ENCODE results near the gene TERB1. TPM values are rescaled to one million over a fixed set of nuclear protein-coding genes. Genes with fewer than 3 reads are reported as not detected.
"Not testable (repeated sequence)": the region's sequence is repeated elsewhere in the genome, so short reads cannot be mapped to it uniquely, and the experiment has no call there.

TERB1 gene
- polyA plus RNA-seq, 4 donors: 0.11 to 0.13 TPM; not detected in 2

DNA sequence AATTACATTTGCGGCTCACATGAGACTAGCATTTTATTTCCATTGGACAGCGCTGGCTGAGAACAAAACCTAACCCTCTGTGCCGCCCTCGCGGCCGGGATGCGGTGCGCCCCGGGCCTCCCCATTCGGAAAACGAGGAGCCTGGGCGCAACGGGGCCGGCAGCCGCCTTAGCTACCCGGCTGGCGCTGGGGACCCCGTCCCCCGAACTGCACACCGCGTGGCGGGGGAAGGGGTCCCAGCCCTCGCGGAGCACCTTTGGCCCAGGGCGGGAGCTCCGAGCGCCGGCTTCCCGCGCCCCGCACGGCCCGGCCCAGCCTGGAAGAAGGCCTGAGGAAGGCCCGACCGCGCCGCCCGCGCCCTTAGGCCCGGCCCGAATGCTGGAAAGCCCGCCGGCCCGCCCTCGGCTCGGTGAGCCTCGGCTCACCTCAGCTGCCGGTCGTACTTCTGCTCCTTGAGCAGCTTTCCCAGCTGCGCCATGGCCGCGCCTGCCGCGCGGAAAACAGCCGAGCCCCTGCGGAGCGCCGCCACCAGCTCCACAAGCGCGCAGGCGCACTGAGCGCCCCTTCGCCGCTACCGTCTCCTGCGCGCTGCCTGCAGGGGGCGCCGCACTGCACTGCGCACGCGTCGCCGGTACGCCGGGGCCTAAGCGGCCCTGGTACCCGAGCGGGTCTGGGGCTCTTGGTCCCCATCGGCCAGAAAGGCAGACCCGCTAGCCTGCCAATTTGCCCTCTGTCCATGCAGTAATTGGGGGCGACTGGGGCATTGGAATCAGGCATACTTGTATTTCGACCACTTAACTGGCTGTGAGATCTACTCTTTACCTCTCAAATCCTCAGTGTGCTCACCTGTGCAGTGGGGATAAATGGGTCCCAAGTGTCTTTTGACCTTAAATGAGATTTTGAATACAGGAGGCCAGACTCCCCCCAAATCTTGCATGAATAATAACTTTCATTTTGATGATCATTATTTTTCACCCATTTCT is 29.3 kb upstream of the TERB1 start, which contains the start of gene NAE1:
TSS of gene NAE1 (minus strand) at position 555 of the 983 bp plus-strand sequence. CDS start at position 478, 77 bp downstream.
- DNase-seq (ENCODE audit: low read depth in 4 of 4, low spot score in 2 of 4): peak; percentile 76 to 83 (median 80)

DNA sequence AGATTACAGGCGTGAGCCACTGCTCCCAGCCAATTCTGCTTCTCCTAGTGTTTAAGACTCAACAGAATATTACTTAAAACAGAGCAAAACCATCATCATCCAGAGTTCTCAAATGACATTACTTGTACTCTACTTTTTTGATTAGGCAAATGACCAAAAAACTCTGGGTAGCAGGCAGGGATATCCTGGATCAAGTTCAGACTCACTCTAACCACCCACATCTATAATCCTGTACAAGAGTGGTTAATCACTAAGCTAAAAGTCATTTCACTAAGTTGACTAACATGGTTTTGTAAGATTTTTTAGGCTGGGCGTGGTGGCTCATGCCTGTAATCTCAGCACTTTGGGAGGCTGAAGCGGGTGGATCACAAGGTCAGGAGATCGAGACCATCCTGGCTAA is 22.6 kb upstream of the TERB1 start:
- no peak for DNase-seq (ENCODE audit: low read depth in 4 of 4, low spot score in 2 of 4)

DNA sequence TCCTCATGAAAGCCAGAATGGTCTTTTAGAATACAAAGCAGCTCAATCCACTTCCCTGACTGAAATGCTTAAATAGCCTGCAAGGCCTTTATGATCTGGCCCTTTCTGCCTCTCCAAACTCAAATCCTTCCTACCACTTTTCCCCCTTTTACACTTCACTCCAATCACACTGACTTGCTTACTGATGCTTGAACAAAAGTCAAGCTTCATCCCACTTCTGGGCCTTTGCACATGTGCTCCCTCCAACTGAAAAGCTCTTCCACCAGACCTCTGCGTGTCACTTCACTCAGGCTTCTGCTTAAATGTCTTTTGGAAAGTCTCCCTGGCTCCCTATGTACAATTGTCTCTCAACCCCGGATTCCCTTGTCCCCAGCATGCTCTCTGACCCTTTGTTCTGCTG is 13.3 kb upstream of the TERB1 start:
- DNase-seq (ENCODE audit: low read depth in 4 of 4, low spot score in 2 of 4): no peak

DNA sequence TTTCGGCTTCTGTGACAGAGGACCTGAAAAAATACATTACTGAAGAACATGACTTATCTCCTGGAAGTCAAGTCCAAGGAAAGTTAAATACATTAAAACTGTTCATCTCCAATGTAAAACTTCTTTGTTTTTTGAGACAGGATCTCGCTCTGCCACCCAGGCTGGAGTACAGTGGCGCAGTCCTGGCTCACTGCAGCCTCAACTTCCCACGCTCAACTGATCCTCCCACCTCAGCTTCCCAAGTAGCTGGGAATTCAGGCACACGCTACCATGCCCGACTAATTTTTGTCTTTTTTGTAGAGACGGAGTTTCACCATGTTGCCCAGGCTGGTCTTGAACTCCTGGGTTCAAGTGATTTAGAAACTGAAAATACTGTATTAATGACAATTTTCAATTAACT is 9.7 kb upstream of the TERB1 start:
- no peak for DNase-seq (ENCODE audit: low read depth in 4 of 4, low spot score in 2 of 4)

DNA sequence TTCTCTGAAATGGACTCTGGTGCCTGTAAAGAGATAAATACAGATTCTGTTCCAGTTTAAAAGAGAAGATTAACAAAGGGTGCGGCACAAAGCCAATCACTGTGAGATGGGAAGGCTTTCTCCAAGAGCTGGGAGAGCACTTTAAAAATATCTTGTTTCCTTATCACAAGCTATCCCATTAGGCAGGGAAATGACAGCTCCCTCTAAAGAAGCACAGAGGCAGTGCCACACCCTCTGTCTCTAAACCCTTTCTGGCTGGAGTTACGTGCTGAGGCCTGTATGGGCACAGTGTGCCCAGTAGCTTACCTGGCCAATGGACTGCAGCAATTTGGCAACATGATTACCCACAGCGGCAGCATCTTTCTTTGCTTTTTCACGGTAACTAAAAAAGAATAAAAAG is 9.0 kb upstream of the TERB1 start:
- no peak for DNase-seq (ENCODE audit: low read depth in 4 of 4, low spot score in 2 of 4)

DNA sequence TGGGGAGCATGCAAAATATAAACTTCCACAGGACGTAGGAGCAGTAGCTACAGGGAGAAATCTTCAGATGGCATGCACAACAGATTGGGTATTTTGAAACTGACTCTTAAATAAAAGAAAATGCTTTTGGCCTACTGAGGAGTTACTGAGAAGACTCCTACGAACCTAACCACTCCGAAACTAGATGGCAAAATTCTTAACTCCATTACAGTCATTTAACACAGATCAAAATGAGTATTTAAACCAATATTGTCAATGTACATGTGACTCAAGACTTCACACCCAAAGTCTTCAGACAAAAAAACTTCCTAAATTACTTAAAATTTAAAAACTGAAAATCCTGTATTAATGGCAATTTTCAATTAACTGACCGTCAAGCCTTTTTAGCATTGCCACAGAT is 8.4 kb upstream of the TERB1 start:
- no peak for DNase-seq (ENCODE audit: low read depth in 4 of 4, low spot score in 2 of 4)

DNA sequence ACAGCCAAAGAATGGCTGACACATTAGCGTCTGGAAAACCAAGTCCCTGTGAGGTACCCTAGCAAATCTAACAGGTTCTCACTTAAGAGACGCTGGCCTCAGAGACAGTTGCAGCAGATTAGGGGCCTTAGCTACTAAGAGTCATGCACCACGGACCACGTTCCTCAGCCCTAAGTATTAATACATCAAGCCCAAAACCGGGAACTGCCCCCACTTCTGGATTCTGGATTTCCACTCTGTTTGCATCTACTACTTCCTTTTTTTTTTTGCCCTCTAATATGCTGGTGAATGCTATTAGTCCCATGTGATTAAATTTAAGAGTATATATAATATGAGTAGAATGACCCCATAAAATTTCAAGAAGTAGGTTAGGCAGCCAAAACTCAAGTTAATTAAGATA is 775 bp upstream of the TERB1 start:
- DNase-seq (ENCODE audit: low read depth in 4 of 4, low spot score in 2 of 4): no peak

DNA sequence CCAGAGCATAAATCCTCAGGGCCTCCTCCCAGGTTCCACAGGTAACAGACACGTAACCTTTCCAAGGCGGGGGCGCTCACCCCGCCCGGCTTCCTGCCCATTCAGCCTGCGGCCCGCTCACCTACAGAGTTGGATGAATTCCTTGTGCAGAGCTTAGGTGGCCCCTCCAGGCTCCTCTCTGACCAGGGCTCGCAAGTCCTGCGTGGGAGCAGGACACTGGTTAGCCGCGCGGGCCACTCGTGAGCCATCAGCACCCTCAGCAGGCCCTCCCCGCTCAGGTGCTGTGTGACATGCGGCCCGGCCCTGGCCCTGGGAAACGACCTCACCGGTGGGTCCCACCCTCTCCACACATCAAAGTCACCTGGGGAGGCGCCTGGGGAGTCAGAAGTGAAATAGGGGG is 528 bp downstream of the TERB1 start:
- no peak for DNase-seq (ENCODE audit: low read depth in 4 of 4, low spot score in 2 of 4)

DNA sequence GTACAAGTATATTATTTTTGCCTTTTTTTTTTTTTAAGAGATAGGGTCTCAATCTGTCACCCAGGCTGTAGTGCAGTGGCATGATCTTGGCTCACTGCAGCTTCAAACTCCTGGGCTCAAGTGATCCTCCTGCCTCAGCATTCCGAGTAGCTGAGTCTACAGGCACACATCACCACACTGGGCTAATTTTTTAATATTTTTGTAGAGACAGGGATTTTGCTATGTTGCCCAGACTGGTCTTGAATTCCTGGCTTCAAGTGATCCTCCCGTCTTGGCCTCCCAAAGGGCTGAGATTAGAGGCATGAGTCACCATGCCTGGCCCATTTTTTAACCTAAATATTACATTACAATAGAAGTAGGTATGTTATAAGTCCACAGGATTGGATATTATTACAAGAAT is 3.2 kb downstream of the TERB1 start:
- no peak for DNase-seq (ENCODE audit: low read depth in 4 of 4, low spot score in 2 of 4)

DNA sequence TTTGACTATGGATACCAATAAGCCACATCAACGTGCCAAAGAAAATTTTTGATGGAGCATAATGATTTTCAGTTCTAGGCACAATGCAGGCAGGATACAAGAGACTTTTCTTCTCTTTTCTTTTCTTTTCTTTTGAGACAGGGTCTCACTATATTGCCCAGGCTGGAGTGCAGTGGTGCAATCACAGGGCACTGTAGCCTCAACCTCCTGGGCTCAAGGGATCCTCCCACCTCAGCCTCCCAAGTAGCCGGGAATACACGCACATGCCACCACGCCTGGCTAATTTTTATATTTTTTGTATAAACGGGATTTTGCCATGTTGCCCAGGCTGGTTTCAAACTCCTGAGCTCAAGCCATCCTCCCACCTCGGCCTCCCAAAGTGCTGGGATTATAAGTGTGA is 7.4 kb downstream of the TERB1 start:
- DNase-seq (ENCODE audit: low read depth in 4 of 4, low spot score in 2 of 4): not testable (repeated sequence)

DNA sequence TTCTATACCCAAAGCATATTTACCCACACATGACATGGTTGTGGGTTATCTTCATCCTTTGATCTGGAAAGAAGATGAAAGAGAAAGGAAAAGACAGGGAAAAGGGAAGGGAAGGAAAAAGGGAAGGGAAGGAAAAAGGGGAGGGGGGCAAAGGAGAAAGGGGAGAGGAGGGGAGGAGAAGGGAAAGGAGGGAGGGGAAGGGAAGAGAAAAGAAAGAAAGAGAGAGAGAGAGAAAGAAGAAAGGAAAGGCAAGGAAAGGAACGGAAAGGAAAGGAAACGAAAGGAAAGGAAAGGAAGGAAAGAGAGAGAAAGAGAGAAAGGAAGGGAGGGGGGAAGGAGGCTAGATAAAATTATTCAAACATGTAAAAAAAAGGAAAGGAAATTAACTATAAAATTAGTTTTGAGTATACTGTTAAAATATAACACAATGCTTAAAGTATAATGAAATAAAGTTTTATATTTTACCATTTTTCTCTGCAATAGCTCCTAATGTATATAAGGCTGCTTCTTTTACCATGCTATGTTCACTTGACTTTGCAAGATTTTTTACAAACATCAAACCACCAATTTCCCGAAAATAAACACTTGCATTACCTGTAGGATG is 11.2 kb downstream of the TERB1 start:
- no peak for DNase-seq (ENCODE audit: low read depth in 4 of 4, low spot score in 2 of 4)

DNA sequence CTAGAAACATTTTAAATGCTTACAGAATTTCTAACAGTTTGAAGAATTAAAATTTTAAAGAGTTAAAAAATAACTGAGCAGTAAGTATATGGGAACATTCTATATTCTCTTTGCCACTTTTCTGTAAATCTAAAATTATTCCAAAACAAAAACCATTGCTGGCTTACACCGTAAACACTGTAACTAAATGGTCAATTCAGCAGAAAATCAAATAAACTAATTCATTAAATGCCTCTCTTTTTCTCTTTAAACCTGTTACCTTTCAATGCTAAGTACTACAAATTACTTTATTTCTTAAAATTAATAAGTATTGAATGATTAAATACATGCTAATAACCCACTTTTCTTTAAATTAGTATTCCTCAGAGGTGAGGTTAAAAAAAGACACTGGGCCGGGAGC is 14.0 kb downstream of the TERB1 start:
- DNase-seq (ENCODE audit: low read depth in 4 of 4, low spot score in 2 of 4): no peak

DNA sequence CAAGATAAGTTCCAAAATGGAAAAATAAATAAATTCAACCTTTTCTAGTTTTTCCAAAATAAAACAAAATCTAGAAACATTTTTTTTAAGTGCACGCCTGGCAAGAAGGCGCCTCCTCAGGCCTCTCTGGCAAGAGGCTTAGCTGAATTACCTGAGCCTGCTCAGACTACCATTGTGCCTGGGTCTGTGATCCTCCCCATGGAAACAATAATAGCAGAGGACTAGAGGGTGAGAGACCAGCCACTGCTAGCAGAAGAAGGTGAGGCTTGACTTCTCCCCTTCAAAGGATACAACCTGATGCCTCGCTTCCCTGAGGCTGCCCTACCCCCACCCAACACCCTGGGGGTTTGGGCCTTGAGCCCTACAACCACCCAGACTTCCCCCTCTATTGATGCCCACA is 14.8 kb downstream of the TERB1 start:
- DNase-seq (ENCODE audit: low read depth in 4 of 4, low spot score in 2 of 4): no peak

DNA sequence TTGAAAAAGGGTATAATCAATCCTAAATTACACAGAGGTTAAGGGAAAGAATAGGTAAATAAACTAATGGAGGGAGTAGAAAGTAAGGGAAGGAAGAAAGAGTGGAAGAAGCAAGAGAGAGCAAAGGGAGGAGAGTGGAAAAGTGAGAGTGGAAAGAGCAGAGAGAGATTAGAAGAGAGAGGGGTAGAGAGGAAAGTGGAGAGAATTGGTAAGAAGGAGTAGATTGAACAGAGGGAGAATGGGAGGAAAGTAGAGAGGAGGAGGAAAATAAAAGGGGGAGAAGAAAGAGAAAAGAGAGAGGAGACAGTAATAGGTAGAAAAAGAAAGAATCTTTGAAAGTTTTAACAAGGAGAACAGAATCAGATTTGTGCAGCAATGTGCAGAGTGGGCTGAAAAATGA is 24.9 kb downstream of the TERB1 start:
- no peak for DNase-seq (ENCODE audit: low read depth in 4 of 4, low spot score in 2 of 4)

DNA sequence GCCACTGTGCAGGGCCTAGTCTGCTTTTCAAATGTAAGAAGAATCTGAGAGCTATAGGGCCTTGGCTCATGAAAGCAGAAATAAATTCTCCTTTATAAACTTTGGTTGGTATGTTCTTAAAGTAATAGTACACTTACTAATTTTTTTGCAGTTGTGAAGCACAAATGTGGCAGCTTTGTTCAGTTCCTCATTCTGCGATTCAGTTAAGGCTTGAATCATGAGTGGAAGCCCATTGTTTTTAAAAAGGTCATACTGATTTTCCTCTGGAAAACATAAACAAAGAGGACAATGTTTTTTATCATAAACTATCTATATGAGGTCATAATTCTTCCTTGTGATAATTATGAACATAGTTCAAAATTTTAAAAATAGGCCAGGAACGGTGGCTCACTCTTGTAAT is 26.4 kb downstream of the TERB1 start:
- DNase-seq (ENCODE audit: low read depth in 4 of 4, low spot score in 2 of 4): no peak

DNA sequence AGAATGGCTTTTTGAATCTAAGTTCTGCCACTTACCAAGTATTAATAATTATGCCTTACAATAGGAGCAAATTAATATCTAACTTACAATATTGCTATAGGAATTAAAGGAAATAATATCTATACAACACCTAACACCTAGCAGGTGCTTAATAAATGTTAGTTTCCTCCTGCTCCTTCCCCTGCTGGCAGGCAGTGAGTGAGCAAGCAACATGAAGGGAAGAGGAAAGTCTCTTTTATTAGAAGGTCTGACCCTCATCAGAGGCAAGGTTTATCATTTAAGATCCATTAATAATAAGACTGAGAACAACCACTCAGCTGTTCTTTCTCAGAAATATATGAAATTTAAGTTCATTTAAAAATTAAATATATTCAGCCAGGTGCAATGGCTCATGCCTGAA is 43.3 kb downstream of the TERB1 start:
- DNase-seq (ENCODE audit: low read depth in 4 of 4, low spot score in 2 of 4): no peak

DNA sequence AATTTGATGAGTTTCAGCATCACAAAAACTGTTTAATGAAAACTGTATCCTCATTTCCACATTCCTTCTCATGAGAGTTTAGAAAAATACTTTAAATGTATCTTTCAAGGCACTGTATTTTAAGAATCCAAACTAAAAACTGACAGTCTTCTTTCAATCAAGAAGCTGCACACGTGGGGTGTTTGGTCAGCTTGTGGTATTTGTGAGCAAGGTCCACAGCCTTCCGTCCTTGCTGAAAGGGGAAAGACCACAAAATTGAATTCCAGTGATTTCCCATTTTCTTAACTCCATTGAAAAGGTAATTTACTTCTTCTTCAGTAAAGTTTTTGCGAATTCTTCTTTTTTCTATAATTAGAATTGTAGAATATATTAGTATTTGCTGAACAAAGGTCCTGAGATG is 46.6 kb downstream of the TERB1 start:
- DNase-seq (ENCODE audit: low read depth in 4 of 4, low spot score in 2 of 4): no peak

DNA sequence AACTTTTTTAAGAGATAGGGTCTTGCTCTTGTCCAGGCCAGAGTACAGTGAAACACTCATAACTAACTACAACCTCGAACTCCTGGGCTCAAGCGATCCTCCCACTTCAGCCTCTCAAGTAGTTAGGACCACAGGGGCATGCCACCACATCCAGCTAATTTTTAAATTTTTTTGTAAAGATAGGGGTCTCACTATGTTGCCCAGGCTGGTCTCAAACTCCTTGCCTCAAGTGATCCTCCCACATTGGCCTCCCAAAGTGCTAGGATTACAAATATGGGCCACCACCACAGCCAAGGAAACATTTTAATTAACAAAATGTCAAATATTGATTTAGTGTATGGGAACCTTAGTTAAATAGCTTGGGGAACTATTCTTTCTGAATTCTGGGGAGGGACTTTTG is 47.2 kb downstream of the TERB1 start:
- DNase-seq (ENCODE audit: low read depth in 4 of 4, low spot score in 2 of 4): no peak

DNA sequence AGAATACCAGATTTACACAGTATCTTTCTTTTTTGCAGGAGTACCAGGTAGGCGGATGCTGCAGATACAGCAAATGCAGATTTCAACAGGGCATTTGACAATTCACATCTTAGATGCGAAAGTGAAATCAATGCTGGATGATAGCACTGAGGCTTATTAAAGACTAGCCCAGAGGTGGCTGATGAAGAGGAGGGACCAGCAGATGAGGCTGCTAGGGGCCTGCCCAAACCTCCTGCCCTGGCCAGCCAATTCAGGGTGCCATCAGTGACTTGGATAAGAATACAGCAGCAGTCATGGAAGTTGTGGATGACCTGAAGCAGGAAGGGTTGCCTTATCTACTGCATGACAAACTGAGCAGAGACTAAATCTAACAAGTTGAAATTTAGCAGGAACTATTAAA is 48.4 kb downstream of the TERB1 start:
- DNase-seq (ENCODE audit: low read depth in 4 of 4, low spot score in 2 of 4): no peak

DNA sequence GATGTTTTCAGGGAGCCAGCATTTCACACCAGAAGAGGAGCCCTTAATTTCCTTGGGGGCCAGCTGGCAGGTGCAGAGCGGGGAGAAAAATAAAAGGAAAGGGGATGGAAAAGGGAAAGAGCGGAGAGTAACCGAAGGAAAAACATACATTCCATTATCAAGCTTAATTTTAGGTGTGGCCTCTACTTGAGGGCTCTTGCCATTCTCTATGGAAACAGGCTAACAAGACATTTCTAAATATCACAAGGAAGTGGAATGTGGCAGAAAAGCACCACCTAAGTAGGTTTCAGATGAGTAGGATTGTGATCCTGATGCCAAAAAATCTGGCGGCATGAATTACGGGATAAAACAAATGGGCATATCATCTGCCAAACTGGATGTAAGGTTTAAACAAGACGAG is 49.0 kb downstream of the TERB1 start:
- DNase-seq (ENCODE audit: low read depth in 4 of 4, low spot score in 2 of 4): no peak

DNA sequence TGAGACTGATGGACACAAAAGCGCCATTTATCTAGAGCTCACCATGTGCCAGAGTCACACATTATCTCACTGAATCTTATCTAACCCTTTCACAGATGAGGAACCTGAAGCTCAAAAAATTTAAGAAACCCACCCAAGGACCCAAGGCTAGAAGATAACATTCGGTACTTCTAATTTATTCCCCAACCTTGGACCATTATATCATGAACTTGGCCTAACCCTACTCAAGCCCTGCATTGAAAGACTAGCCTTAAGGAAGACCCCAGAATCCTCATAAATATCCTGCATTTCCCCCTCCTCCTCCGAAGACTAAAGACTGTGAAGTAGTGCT is 49.4 kb downstream of the TERB1 start:
- no peak for DNase-seq (ENCODE audit: low read depth in 4 of 4, low spot score in 2 of 4)

DNA sequence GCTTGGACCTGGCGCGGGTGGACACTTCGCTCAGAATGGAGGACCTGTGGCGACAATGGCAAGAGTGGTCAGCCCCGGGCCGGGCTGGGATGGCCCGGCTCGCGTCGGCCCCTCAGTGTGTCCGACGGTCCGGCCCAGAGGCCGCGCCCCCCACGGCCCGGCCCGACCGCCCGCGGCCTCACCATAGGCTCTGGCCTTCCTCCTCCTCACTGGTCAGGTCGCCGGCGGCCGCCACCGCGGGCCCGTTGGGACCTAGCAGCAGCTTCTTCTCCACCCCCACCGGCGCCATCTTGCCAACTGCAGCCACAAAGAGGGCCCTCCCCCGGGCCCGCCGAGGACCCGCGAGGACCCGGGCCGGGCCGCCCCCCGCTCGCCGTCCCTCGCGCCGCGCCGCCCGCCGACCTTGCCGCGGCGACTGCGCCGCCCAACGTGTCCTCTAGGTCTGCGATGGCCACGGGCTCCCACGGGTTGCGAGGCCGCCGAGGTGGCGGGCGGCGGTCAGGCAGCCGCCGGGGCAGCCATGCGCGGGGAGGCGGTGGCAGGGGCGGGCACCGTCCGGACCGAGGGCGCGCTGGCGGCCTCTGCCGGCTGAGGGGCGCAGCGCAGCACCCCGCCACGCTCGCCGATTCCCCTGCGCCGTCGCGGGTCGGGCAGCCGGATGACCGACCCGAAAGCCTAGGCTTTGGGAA is 49.9 kb downstream of the TERB1 start, which contains the start of gene DYNC1LI2:
TSS of gene DYNC1LI2 (minus strand) at position 307 of the 689 bp plus-strand sequence. CDS start at position 289, 18 bp downstream.
- peak in 1 of 4 donors; percentile 63 for DNase-seq (ENCODE audit: low read depth in 4 of 4, low spot score in 2 of 4)
